OCI-LY7 (cell line): ENCODE data around the gene MKKS.

Experiments
- EZH2phosphoT487 ChIP-seq: fragments of 200-600 bp; sonication (generic); IDR thresholded peaks from 2 replicates; pipeline ENCODE4 v1.6.1; 2018; ENCODE audit warnings: low read depth, borderline replicate concordance, mild to moderate bottlenecking, mixed run types, antibody characterized with exemption, low read length, moderate library complexity, mixed read lengths
- TF ChIP-seq, protein P1 (sequence below): fragments of 200-600 bp; sonication (generic); conservative IDR thresholded peaks from 2 replicates; pipeline ENCODE4 v1.5.1; 2014; ENCODE audit warnings: mild to moderate bottlenecking, antibody characterized with exemption, low read length, moderate library complexity, mixed read lengths

DNA sequence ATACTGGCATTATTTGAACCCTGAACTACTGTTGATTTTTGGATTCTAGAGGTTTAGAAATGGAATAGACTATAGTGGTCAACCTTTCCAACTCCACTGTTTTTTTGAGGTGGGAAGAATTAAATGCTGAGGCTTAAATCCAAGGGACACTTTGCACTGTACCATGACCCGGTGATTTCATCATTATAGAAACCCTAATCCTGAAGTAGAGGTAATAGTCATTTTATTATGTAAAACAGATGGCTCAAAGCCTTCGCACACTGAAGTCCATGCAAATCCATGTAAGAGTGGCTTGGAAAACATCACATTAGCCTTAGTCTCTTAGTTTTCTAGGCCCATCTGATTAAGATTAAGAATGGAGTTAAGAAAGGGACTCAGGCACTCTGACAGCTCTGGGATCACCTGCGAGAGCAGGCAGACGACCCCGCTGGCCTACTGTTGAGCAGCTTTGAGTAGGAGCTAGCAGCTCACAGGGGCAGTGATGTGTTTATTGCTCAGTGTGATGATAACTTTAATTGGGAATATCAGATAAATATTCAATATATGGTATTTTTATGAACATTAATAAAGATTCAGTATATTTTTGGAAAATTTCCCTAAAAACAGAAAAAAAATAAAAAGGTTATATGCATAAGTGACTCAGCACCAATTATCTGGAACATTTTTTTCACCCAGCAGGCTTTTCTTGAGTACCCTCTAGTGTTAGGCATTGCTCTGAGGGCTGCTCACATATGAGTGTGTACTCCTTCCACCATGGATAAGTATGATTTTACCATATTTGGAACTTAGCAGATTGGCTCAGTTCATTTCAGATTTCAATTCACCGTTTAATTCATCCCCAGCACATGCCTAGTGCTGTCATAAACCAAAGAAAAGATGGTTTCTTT lies 14.5 kb upstream of the MKKS start:
- TF ChIP-seq, protein P1, sequence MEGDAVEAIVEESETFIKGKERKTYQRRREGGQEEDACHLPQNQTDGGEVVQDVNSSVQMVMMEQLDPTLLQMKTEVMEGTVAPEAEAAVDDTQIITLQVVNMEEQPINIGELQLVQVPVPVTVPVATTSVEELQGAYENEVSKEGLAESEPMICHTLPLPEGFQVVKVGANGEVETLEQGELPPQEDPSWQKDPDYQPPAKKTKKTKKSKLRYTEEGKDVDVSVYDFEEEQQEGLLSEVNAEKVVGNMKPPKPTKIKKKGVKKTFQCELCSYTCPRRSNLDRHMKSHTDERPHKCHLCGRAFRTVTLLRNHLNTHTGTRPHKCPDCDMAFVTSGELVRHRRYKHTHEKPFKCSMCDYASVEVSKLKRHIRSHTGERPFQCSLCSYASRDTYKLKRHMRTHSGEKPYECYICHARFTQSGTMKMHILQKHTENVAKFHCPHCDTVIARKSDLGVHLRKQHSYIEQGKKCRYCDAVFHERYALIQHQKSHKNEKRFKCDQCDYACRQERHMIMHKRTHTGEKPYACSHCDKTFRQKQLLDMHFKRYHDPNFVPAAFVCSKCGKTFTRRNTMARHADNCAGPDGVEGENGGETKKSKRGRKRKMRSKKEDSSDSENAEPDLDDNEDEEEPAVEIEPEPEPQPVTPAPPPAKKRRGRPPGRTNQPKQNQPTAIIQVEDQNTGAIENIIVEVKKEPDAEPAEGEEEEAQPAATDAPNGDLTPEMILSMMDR: no peak
- TF ChIP-seq EZH2phosphoT487: no peak
